NCI-H1417 treated with DMSO at 0.1 percent for 48 hours (cell line): Measurements from ENCODE around the gene SORCS2.

Source experiments
- DNase-seq: peaks from one replicate; lab custom pipeline; 2025; lab: John Stamatoyannopoulos, UW

SORCS2 gene

DNA sequence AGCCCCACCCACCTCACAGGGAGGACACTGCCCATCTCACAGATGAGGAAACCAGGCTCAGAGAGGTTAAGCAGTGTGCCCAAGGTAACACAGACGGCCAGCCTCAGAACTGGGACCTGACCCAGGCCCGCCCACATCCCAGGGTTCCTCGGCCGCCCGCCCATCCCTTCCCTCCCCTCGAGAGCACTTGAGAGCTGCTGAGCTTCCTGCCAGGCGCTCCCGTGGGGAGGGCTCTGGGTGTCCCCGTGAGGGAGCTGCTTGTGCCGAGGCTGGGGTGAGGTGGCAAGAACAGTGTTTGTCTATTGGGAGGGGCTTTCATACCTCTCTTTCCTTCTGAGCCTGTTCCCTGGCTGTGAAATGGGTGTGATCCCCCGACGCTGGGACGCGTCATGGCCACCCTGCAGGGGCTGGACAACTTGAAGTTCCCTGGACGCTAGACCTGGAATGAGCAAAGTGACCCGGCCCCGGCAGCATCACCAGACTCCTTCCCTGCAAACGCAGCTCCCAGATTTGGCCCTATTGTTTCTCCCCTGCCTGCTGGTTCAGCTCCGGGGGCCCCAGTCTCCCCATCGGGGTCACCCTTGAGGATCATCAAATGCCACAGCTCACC lies 542.4 kb downstream of the SORCS2 start:
- DNase-seq, result no peak

DNA sequence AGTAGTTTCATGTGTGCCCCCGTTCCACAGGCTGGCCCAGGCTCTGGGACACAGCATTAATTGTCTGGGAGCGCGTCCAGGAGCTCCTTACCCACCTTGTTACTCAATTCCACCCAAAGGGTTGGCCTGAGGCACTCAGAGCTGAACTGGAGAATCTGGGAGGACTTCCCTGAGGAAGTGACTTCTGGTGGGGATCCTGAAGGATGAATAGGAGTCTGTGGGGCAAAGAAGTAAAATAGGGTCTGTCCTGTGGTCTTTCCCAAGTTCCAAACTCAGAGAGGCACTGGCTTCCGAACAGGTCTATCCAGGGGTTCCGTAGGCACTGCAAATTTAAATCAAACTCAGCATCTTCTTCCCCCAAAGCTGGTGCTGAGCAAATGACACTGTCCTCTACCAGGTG lies 543.1 kb downstream of the SORCS2 start:
- no peak for DNase-seq

DNA sequence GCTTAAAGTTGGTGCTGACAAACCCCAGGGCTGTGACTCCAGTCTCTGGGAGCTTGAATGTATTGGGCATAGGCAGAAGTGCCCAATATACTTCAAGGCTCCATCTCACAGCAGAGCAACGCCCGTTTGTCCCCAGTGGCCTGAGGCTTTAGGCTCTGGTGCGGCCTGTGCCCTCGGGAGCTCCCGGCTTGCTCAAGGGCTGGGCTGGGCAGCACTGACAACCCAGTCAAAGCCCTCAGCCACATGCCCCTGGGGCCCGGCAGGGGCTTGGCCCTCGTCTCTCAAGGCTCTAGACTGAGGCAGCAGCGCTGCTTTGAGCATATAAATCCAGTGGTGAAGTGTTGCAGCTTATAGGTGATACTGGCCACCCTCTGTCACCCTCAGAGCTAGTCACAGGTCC lies 543.6 kb downstream of the SORCS2 start:
- no peak for DNase-seq

DNA sequence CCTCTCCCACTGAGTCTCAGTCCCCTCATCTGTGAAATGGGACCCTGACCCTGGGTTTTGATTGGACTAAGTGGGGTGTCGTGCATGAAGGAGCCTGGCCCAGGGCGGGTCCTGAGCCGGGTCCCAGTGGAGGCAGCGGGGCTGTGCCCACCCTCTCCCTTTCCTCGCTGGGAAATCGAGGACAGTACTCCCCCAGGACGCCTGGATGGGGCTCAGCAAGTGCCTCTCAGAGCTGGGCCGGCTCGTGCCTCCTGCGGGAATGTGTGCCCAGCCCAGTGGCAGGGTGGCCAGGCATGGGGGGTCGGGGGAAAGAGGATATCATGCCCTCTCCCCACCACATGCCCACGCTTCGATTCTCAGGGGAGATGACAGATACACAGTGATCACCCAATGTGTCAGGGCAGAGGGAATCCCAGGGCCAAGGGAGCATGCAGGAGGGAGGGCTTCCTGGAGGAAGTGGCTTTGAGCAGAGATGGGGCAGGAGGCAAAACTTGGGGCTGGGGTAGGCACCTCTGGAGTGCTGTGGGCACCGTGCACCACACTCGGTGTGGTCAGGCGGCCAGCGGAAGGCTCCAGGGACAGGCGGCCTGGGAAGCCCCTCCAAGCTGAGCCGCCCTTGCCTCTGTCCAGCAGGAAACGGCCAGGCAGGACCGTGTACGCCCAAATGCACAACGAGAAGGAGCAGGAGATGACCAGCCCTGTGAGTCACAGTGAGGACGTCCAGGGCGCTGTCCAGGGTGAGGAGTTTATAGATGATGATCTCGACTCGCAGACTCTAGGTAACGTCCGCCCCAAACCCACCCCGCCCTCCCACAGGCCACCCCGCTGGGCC lies 544.3 kb downstream of the SORCS2 start:
- no peak for DNase-seq

DNA sequence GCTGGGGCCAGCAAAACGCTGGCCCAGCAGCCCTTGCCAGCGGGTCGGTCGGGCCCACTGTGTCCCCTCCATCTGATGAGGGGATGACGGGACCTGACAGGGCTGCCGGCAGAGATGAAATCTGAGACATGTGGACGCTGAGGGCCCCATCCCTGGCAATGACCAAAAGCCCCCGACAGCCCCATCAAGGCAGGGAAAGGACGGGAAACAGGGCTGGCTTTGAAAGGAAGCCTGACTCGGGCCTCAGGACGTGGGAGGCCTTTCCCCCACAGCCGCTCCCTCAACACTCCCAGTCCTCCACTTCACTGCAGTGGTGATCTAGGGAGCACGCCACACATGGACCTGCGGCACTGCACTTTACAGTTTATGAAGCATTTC lies 544.9 kb downstream of the SORCS2 start:
- no peak for DNase-seq

DNA sequence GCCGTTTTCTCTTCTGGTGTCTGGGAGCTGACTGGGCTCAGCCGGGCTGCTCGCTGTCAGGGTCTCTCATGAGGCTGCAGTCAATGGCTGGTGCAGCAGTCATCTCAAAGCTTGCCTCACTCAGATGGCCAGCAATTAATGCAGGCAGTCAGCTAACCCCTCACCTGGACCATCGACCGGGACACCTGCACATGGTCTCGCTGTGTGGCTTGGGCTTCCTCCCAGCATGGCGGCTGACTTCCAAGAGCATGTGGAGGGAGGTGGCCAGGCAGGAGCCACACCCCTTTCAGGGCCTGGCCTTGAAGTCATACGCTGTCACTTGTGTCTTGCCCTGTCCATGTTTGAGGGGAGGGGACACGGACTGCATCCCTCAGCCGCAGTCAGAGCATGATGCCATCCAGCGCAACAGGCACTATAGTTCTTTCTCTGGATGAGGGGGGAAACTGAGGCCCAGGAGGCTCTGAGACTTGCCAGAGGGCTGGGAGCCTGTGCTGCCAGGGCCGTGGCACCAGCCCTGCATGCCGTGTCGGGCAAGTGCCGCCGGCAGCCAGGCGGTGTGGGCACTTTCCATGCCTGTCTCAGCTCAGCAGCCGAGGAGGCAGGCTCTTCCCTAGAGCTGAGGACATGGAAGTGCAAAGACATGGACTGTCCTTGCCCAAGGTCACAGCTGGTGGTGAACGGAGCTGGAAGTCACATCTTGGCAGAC lies 545.6 kb downstream of the SORCS2 start:
- no peak for DNase-seq

DNA sequence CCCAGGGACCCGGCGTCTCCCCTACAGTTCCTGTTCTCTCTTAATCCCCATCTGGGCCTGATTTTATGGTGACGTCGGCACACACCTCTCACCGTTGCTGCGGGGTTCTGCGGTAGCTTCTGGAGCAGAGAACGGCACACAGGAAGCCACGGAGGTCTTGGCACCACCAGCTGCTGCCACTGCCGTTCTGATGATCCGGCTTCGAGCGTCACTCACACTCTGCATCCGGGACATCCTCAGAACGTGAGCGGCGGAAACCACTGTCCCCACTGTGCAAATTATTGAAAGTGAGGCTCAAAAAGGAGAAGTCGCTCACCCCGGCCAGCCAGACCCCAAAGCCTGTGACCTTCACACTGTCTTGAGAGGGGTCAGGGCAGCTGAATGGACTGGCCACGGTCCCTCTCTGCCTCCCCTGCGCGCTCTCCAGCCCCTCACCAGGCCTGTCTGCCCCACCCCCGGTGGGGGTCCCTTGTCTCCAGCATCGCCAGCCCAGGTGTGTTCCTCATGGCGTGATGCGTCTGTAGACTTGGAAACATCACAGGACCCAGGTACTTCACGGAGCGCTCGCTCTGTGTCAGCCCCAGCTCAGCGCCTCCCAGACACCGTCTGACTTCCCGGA lies 546.2 kb downstream of the SORCS2 start:
- DNase-seq, result no peak

DNA sequence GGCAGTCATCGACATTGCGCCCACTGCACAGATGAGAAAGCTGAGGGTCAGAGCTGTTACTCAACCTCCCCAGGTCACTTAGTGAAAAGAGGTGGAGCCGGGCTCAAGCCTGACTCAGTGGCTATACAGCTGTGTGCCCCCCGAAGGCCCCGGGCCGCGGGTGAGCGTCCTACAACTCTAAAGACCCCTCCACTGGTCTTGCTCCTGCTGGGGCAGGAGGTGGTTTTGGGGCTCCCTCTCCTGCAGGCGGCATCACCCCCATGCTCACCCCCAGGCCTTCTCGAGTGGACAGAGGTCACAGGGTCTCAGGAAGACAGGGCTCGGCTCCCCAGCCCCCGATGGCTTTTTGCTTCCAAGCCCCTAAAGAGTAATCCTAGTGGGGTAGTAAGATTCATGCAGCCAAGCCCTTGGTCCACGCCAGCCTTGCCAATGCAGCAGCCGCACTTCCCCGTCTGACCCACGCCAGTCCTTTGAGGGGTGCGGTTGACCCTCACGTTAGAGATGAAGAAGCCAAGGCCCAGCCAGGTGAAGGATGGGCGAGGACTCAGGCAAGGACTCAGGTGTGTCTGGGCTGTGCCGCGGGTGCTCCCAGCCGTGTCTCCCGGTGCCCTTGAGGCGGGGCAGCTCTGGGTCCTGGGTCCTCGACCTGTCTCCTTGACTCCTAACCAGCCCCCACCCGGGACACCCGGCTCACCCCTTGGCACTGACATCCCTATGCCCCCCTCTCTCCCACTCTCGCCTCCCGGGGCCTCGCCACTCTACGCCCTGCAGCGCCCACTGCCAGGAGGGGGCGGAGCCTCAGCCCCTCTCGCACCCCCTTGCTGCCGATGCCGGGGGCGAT lies 547.0 kb downstream of the SORCS2 start:
- DNase-seq, result no peak

DNA sequence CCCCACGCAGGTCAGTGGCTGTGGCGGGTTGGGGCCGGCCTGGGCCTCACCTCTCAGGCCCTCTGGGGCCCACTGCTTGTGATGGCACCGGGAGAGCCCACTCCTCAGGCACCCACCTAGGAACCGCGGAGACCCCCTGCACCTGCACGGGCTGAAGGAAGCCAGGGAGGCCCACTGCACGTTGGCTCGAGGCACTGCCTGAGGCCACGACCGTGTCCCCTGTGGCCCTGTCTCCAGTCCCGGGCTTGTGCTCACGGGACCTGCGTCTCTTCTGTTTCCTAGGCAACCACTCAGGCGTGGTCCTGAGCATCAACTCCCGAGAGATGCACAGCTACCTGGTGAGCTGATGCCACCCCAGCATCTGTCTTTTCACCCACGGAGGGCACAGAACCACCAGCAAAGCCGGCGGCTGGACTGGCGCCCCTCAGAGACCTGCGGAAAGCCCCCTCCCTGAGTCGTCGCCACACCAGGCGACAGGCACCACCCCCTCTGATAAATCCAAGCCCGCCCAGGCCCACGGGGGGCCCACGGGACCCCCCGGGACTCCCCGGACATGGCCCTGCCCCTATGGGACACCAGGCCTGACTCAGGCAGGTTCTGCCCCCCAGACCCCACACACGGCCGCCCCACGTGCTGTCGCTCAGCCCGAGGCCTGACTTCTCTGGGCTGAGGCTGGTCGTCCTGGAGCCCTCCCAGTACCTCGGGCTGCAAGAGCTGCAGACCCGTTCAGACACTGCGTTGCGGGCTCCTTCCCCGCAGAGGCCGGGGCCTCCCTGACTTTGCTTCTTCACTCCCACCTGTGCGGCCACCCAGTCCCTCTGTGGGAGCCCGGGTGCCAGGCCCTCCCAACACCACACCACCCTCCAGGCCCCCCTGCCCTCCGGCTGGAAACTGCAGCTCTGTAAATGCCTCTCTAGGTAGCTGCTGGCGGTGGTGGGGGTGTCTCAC lies 547.9 kb downstream of the SORCS2 start:
- DNase-seq, result no peak

DNA sequence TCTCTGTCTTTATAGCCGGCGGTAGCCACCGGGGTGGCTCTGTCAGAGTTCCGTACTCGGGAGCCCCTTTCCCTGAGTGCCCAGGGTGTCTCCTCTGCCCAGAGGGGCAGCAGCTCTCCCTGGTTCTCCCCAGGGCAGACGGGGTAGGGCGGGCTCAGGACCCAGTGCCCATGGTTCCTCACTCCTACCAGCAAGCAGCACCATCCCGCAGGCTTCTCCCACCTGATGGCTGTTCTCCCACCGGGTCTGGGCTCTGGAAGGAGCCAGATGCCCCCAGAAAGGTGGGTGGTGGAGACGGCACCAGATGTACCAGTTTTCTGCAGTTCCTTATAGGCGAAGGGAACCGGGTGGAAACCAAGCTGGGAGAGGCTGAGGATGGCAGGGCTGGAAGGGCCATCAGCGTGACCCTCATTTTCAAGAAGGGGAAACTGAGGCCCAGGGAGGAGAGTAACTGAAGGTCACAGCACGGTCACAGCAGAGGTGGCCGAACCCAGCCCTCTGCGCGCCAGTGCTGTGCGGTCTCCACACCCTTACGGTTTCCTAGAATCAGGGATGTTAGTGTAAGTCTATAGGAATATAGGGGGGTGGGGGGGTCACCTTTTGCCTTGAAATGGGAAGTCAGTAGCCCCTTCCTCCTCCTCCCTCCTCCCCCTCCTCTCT lies 548.7 kb downstream of the SORCS2 start:
- DNase-seq, result no peak

DNA sequence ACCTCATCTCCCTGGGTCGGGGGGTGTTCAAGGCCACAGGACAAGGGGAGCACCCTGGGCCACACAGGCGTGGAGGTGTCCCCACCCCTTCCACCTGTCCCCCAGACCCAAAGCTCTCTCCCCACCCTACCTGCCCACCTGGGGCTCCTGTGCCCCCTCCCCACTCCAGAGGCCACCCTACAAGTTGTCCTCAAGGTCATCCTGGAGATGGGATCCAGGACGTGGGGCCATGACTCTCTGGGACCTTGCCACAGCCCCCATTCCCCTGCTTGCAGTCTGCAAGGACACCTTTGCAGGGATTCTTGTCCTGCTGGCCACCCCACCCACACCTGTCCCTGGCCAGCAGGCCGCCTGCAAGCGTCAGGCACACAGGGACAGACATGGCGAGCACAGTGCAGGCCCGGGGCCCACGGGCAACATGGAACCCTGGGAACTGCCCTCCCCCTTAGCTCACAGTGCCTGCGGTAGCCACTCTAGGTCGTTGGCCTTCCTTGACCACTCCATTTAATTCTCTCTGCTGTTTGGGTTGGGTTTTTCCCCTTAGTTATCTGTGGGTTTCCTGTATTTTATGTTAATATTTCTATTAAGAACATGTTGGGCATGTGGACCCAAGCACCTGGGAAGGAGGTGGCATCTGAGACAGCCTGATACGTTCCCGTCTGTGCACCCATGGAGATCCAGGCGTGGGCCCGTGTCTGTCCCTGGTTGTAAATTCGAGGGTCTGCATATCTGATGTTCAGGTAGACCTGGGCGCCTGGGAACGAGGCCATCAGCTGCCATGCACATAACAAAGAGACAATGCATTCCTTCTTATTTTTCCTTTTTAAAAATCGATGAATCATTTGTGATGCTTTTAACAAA lies 549.8 kb downstream of the SORCS2 start:
- DNase-seq, result no peak

DNA sequence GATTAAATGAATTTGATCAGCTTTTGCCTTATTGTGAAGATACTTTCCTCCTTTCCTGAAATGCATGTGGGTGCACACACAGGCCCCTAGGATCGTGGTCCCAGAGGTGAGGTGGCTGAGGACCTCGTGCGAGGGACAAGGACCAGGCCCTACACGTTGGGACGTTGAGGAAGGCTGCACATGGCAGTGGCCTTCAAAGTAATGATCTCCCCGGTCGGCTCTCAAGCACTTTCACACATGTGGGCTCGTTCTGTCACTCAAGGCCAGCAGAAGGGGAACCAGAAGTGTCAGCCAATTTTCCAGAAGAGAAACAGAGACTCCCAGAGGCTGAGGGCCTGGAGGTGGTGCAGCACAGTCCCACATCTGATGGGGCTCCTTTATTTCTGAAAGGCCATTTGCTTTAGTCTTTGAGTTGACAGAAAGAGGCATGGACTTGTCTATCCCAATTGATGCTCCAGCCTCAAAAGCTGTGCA lies 550.5 kb downstream of the SORCS2 start:
- no peak for DNase-seq

DNA sequence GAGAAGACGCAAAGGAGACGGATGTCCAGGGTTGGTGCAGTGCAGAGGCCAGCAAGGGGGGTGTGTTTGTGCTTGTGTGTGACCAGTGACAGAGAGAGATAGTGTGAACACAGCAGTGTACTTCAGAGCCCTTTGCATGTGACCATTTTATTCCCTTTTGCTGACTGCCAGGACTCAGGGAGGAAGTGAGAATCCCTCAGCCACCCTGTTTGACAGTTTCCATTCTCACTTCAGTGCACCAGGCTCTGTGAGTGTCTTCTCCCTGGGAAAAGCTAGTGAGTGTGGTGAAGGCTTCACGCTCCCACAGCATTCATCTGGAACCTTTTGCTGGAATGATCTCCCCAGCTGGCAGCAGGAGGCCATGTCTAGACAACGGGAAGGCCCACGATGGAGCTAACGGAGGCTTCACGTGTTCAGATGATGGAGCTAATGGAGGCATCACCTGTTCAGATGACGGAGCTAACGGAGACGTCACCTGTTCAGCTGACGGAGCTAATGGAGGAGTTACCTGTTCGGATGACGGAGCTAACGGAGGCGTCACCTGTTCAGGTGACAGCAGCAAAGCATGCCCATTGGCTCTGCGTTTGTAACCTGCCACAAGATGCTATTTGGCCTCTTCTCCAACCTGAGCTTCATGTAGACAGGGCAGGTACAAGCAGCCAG lies 551.9 kb downstream of the SORCS2 start:
- no peak for DNase-seq

DNA sequence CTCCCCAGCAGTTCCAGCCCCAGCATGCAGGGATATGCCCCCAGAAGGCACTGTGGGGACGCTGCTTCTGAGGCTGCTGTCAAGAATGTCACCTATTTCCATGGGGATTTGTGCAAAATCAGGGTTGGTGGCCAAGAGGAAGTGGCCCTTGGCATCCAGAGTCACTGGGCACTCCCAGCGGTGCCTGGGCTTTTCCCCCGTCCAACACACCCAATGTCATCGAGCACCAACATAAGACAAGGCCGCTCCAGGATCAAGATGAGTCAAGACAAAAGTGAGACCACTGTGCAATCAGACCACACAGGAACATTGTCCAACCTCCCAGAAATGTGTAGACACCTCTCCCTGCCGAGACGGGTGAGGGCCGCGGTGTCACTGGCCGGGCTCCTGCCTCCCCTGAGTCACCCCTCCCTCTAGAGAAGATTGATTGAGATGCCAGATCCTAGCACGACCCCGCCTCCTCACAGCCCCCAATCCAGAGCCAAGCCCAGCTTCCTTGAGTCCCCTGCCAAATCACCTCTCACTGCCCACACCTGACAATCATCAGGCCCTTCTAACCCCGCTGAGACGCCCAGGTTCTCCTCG lies 553.1 kb downstream of the SORCS2 start:
- DNase-seq, result no peak

DNA sequence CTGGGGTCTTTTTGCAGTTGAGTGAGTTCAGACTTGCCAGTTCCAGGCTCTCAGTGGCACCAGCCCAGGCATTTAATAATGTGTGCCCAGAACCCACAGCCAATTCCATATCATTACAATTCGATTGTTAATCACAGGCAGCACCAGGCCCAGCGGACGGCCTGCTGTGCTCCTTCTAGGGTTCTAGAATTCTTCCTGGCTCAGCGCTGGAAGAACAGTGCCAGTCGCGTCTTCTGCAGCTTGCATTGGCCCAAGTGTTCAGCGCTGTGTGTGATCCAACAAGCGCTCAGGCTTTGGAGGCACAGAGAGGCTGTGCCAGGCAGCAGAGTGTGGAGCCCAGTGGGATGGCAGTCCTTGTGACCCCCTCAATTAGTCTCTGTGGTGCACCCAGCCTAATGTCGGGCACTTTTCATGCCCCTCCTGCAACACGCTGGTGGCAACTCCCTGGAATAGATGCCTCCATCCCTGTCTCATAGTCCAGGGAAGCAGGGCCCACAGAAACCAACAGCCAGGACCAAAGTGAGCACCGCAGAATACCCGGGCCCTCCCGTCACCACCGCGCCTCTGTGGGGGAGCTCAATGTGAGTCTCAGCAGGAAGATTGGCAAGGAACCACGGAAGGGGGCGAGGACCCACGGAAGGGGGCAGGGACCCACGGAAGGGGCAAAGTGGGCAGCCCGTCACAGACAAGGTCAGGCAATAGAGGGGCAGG lies 554.2 kb downstream of the SORCS2 start:
- DNase-seq, result no peak

DNA sequence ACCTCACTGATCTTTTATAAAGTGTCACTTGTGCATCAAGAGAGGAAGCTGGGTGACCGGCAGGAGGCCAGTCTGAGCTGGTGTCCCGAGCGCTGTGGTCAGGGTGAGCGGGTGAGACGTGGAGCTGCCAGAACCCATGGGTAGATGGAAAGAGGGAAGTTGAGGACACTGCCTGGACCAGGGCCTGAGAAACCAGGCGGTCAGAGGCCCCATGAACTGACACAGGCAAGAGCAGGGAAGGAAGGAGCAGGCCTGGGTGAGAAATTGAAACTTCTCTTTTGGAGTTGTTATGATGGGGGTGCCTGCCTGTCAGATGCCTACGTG lies 554.7 kb downstream of the SORCS2 start:
- DNase-seq, result no peak

DNA sequence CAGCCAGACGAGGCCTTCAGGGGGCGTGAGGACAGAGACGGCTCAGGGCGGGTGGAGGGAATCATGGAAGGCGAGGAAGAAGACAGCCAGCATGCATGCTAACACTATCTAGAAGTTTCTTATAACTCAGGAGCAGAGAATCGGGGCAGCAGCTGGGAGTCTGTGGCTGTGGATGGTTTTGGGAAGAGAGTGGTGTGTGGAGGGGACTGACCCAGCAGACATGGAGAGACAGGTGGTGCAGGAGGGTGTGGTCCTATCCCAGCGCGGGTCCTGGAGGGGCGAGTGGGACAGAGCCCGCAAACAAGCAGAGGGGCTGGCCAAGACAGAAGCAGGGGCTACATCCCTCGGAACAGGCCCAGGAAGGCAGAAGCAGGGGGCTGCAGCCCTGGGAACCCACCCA lies 555.2 kb downstream of the SORCS2 start:
- no peak for DNase-seq

DNA sequence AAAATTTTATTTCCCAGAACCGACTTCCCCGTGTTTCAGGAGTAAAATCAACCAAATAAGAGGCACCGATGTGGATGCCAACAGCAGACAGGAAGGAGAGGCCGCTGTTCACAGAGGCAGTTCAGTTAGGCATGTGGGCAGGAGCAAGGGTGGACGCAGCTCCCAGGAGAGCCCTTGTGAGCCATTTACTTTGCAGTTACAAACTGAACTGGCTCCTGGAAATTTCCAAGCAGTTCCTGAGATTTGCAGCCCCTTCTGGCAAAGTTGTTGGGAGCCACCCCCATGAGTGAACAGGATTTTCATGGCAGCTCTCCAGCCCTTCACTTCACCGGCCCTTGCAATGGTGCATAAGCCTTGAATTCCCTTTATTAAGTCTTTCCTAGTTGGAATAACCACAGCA lies 558.2 kb downstream of the SORCS2 start:
- DNase-seq, result no peak
